Parathyroid adenoma (tissue), 2 donors: Measurements from ENCODE around the gene CAPN7.

Experiments
- H2AFZ ChIP-seq: fragments of 300-600 bp; sonication (generic); one replicate; pipeline ENCODE4 v1.7.0; 2017; ENCODE audit warnings: antibody characterized with exemption, mild to moderate bottlenecking
- H3K27ac ChIP-seq: fragments of 300-600 bp; sonication (generic); one replicate; pipeline ENCODE4 v1.7.0; 2017
- H3K27me3 ChIP-seq: fragments of 300-600 bp; sonication (generic); one replicate; pipeline ENCODE4 v1.7.0; 2017; ENCODE audit warnings: low read length; ENCODE audit not compliant: control insufficient read depth, insufficient read depth
- H3K36me3 ChIP-seq: fragments of 300-600 bp; sonication (generic); one replicate; pipeline ENCODE4 v1.7.0; 2017; ENCODE audit warnings: low read length; ENCODE audit not compliant: control insufficient read depth, insufficient read depth
- H3K4me1 ChIP-seq: fragments of 300-600 bp; sonication (generic); one replicate; pipeline ENCODE4 v1.7.0; 2017; ENCODE audit warnings: control low read depth
- H3K4me2 ChIP-seq: fragments of 300-600 bp; sonication (generic); one replicate; pipeline ENCODE4 v1.7.0; 2017; ENCODE audit warnings: low read length
- H3K4me3 ChIP-seq: fragments of 300-600 bp; sonication (generic); one replicate; pipeline ENCODE4 v1.7.0; 2017; ENCODE audit warnings: low read depth, low read length
- H3K79me2 ChIP-seq: fragments of 300-600 bp; sonication (generic); one replicate; pipeline ENCODE4 v1.7.0; 2017; ENCODE audit warnings: control low read depth
- H3K9ac ChIP-seq: fragments of 300-600 bp; sonication (generic); one replicate; pipeline ENCODE4 v1.7.0; 2017; ENCODE audit warnings: mild to moderate bottlenecking
- H3K9me3 ChIP-seq: fragments of 300-600 bp; sonication (generic); one replicate; pipeline ENCODE4 v1.7.0; 2017; ENCODE audit warnings: low read length; ENCODE audit not compliant: control insufficient read depth
- TF ChIP-seq, protein P1 (sequence below): fragments of 300-600 bp; sonication (generic); IDR thresholded peaks from one replicate; pipeline ENCODE4 v1.7.0; 2017; ENCODE audit warnings: antibody characterized with exemption, mild to moderate bottlenecking
- donor health status: primary hyperparathyroidism.

The CAPN7 gene

DNA sequence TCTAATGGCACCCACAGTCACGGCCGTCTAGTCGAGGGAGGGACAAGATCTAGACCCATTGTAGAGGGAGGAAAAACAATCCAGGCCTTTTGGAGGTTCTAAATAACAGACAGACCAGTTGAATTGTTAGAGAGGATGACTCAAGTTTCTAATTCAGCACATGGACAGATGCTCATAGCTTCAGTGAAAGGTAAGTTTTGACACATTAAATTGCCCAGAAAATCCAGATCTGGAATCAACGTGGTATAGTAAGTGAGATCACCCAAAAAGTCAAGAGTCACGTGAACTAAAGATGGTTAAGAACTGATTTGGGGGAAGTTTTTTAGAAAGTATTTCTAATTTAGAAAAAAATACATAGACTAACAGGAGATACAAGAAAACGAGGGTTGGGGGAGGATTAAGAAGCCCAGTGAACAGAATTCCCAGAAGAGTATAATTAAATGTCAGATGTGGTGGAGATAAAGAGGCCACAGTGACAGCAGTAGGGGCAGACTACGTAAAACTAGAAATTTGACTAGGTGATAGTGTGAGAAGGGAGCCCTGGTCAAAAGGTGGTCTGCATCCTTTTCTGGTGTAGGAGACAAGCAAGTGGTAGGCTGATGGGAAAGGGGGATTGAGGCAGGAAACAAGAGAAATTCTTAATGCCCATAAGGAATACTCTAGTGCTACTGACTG, 47.1 kb downstream of the CAPN7 start:
- Histone ChIP-seq H3K4me2 (no peak overlapping the region), H3K36me3 (no peaks in the 10 kb centered on the region), H3K27ac (no peak overlapping the region)

DNA sequence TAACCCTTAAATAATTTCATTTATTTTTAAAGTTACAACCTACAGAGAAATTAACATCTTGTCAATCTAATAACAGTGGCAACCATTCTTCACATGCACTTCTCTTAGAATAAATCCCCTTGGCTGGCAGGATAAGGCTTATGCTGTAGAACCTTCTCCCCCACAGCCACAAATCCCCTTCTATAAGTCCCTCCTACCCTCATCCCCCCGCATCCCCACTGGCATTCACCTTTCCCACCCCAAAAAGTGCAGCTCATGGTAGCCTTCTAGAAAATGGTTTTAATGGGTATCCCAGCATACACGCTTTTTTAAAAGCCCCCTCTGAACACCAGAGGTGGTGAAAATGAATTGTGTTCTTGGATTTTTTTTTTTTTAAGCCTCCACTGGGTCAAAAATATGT, 49.2 kb downstream of the CAPN7 start:
- H3K4me3 ChIP-seq: no peak overlapping the region
- no peaks in the 10 kb centered on the region for H3K36me3 ChIP-seq
- no peak overlapping the region for H3K27ac ChIP-seq
- no peaks in the 10 kb centered on the region for H3K27me3 ChIP-seq
- no peak overlapping the region for H3K9ac ChIP-seq
- H3K4me1 ChIP-seq: no peaks in the 10 kb centered on the region
- H3K4me2 ChIP-seq: no peak overlapping the region
- H3K9me3 ChIP-seq: no peaks in the 10 kb centered on the region
- H2AFZ ChIP-seq: no peak overlapping the region
- no peaks in the 10 kb centered on the region for H3K79me2 ChIP-seq
- TF ChIP-seq, protein P1, sequence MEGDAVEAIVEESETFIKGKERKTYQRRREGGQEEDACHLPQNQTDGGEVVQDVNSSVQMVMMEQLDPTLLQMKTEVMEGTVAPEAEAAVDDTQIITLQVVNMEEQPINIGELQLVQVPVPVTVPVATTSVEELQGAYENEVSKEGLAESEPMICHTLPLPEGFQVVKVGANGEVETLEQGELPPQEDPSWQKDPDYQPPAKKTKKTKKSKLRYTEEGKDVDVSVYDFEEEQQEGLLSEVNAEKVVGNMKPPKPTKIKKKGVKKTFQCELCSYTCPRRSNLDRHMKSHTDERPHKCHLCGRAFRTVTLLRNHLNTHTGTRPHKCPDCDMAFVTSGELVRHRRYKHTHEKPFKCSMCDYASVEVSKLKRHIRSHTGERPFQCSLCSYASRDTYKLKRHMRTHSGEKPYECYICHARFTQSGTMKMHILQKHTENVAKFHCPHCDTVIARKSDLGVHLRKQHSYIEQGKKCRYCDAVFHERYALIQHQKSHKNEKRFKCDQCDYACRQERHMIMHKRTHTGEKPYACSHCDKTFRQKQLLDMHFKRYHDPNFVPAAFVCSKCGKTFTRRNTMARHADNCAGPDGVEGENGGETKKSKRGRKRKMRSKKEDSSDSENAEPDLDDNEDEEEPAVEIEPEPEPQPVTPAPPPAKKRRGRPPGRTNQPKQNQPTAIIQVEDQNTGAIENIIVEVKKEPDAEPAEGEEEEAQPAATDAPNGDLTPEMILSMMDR: no peak

More for the DNA sequence above, 47.1 kb downstream of the CAPN7 start:
- Histone ChIP-seq H3K27me3 (no peaks in the 10 kb centered on the region), H3K9me3 (no peaks in the 10 kb centered on the region), H3K79me2 (no peaks in the 10 kb centered on the region), H3K9ac (no peak overlapping the region), H2AFZ (no peak overlapping the region), H3K4me1 (no peaks in the 10 kb centered on the region), H3K4me3 (no peak overlapping the region)
- TF ChIP-seq, protein P1: no peak

DNA sequence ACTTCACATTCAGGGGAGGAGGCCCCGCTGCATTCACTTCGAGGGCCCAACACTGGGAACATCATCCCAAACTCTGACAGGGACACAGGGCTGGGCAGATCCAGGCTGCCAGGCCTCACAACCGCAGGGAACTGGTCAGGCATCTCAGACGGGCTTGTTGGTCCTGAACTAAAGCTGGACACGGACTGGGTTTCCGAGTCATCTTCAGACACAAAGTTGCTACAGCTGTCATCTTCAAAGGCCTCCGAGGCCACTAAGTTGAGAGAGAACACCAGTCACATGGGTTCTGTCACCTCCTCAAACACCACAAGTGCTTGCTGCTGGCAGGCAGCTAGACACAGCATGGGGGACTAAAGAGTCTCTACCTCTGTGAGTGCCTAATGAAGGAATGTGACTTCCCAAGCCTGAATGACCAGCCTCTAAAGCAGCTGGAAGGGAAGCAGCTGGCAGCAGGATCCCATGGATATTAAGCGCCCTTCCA, 50.9 kb downstream of the CAPN7 start:
- no peak overlapping the region for H3K4me3 ChIP-seq

DNA sequence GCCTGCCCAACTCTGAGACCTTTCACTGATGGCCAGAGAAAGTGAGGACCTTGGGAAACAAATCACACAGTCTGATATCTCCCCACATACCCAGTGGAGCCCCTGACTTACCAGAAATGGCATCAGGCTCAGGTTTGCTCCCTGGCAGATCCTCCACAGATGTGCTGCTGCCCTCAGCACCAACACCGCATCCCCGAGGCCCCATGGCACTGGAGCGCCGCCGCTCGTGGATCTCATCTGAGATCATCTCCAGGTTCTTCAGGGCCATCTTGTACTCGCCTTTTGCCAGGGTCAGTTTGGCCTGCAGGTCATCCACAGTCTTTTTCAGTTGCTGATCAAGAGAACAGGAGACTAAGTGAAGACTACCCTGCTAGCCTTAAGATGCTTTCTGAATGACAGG, 52.7 kb downstream of the CAPN7 start:
- Histone ChIP-seq H3K9me3 (no peaks in the 10 kb centered on the region), H3K27me3 (no peaks in the 10 kb centered on the region), H3K4me1 (peaks cover under 1% of the 10 kb centered on the region), H3K79me2 (peaks cover 4% of the 10 kb centered on the region), H3K4me3 (no peak overlapping the region), H2AFZ (no peak overlapping the region), H3K4me2 (no peak overlapping the region), H3K9ac (no peak overlapping the region), H3K36me3 (no peaks in the 10 kb centered on the region), H3K27ac (no peak overlapping the region)
- TF ChIP-seq, protein P1: no peak

More for the DNA sequence above, 50.9 kb downstream of the CAPN7 start:
- TF ChIP-seq, protein P1: no peak
- Histone ChIP-seq H3K36me3 (no peaks in the 10 kb centered on the region), H2AFZ (no peak overlapping the region), H3K4me1 (no peaks in the 10 kb centered on the region), H3K27me3 (no peaks in the 10 kb centered on the region), H3K4me2 (no peak overlapping the region), H3K9ac (no peak overlapping the region), H3K79me2 (peaks cover 4% of the 10 kb centered on the region), H3K27ac (no peak overlapping the region), H3K9me3 (no peaks in the 10 kb centered on the region)

DNA sequence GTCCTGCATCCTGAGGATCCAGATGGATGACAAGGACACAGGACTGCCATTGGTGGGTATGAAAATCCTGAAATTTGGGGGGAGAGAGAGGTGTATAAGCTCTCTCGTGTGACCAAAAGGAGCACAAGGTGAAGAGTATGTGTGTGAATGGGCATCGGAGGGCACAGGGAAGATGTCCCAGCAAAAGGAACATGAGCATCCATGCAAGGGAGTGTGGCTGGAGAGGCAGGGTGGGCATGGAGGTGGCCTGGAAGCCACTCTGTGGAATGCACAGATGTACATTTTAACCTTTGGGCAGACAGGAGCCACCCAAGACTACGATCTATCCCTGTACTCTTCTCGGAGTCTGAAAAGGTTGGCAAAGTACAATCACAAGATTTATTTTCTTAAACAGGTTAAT, 54.5 kb downstream of the CAPN7 start:
- no peak overlapping the region for H3K4me3 ChIP-seq
- no peak overlapping the region for H3K4me2 ChIP-seq
- no peak overlapping the region for H2AFZ ChIP-seq
- TF ChIP-seq, protein P1: no peak
- H3K9me3 ChIP-seq: no peaks in the 10 kb centered on the region
- H3K27me3 ChIP-seq: no peaks in the 10 kb centered on the region
- H3K27ac ChIP-seq: no peak overlapping the region
- no peaks in the 10 kb centered on the region for H3K36me3 ChIP-seq
- peaks cover 7% of the 10 kb centered on the region for H3K4me1 ChIP-seq
- no peak overlapping the region for H3K9ac ChIP-seq
- H3K79me2 ChIP-seq: peaks cover 12% of the 10 kb centered on the region
